GM12873 (cell line): Measurements from ENCODE around the gene SLC29A1.

ENCODE experiments used
- TF ChIP-seq, protein P1 (sequence below): IDR thresholded peaks from 2 replicates; pipeline ENCODE4 v1.5.1; 2012; ENCODE audit warnings: low read depth, mild to moderate bottlenecking, moderate library complexity, low read length, control low read depth; ENCODE audit not compliant: insufficient read depth; ENCODE audit errors: missing control alignments

SLC29A1 gene

DNA sequence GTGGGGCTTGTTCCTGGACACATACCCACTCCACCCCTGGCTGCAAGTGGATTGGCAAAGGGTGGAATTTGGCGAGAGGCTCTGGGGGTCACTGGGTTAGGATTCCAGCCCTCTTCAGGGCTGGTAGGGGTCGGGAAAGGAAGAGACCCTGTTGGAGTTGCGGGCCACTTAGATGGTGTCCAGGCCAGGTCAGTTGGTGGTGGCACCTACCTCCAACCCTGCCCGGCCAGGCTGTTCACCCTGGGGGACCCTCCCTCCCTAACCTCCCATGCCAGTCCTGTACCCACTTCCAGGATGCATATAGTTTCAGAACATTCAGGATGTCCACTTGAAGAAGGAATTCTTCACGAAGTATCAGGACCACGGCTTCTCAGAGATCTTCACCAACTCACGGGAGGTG is 43.7 kb upstream of the SLC29A1 start:
- TF ChIP-seq, protein P1, sequence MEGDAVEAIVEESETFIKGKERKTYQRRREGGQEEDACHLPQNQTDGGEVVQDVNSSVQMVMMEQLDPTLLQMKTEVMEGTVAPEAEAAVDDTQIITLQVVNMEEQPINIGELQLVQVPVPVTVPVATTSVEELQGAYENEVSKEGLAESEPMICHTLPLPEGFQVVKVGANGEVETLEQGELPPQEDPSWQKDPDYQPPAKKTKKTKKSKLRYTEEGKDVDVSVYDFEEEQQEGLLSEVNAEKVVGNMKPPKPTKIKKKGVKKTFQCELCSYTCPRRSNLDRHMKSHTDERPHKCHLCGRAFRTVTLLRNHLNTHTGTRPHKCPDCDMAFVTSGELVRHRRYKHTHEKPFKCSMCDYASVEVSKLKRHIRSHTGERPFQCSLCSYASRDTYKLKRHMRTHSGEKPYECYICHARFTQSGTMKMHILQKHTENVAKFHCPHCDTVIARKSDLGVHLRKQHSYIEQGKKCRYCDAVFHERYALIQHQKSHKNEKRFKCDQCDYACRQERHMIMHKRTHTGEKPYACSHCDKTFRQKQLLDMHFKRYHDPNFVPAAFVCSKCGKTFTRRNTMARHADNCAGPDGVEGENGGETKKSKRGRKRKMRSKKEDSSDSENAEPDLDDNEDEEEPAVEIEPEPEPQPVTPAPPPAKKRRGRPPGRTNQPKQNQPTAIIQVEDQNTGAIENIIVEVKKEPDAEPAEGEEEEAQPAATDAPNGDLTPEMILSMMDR: no peak

DNA sequence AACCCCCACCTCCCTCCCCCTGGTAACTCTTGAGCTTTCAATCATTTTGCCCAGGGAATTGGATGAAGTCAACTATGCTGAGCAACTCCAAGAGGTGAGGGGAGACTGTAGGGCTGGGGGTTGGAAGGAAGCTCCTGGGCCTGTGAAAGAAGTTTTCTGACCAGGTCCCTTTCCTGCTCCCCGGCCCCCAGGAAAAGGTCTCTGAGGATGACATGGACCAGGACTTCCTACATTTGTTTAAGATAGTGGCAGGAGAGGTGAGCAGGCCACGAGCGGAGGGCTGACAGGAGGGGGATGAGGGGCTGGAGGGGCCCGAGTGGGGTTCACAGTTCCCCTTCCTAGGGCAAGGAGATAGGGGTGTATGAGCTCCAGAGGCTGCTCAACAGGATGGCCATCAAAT is 43.0 kb upstream of the SLC29A1 start:
- TF ChIP-seq, protein P1: no peak

DNA sequence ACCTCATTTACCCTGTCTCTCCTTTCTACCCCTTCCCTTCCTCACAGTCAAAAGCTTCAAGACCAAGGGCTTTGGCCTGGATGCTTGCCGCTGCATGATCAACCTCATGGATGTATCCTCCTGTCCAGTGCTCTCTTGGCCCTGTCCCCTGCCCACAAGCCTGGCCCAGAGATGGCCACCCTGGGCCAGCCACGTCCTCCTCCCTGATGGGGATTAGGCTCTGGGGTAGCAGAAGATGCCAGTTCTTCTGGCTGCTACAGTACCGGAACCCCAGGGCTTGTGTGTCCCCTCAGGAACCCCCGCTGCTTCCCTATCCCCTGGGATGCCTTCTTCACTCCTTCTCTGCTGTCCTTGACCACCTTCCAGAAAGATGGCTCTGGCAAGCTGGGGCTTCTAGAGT is 42.5 kb upstream of the SLC29A1 start:
- TF ChIP-seq, protein P1: no peak

DNA sequence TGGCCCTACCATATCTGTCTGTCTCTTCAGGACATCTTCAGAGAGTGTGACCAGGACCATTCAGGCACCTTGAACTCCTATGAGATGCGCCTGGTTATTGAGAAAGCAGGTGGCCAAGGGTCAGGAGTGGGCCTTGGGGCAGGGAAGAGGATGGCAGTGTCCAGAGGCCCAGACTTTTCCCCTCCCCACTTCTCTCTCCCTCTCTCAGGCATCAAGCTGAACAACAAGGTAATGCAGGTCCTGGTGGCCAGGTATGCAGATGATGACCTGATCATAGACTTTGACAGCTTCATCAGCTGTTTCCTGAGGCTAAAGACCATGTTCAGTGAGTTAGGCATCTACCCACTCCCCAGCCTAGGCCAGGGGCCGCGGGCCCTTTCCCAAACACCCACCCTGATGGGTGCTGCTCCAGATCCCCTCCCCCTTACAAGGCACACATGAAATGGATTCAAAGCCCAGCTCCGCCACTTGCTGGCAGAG is 40.4 kb upstream of the SLC29A1 start:
- TF ChIP-seq, protein P1: no peak

GRCh38 chr6:44183783-44184182 is 39.6 kb upstream of the SLC29A1 start:
- TF ChIP-seq, protein P1: no peak

GRCh38 chr6:44185953-44186634 is 37.3 kb upstream of the SLC29A1 start:
- TF ChIP-seq, protein P1: no peak

- TF ChIP-seq, protein P1: no peak
Measured at GRCh38 chr6:44186635-44187025, 36.8 kb upstream of the SLC29A1 start.
